SK-N-SH treated with all-trans-retinoic acid at 6 μM for 48 hours (cell line): ENCODE results near the gene RBFOX1.

Source experiments
- ATAC-seq: fragments of 200-7000 bp; cut with Tn5 transposase; 3 replicates; pipeline ENCODE4 v1.9.1; 2020; ENCODE audit warnings: mild to moderate bottlenecking, moderate library complexity
- ARNTL ChIP-seq: fragments of 450-650 bp; formaldehyde crosslinking; IDR thresholded peaks from 2 replicates; pipeline ENCODE4 v1.5.0; 2020; ENCODE audit warnings: low read depth, mild to moderate bottlenecking, moderate library complexity, borderline replicate concordance
- BACH2 ChIP-seq: fragments of 250-450 bp; sonication (Bioruptor Pico); IDR thresholded peaks from 2 replicates; pipeline ENCODE4 v1.9.0; 2021; ENCODE audit warnings: mild to moderate bottlenecking, borderline replicate concordance
- CREB5 ChIP-seq: fragments of 250-450 bp; sonication (Bioruptor Pico); IDR thresholded peaks from 2 replicates; pipeline ENCODE4 v1.5.1; 2020; ENCODE audit warnings: low read depth, mild to moderate bottlenecking, moderate library complexity
- CSRNP3 ChIP-seq: fragments of 250-450 bp; sonication (Bioruptor Pico); IDR thresholded peaks from 2 replicates; pipeline ENCODE4 v1.5.1; 2021; ENCODE audit warnings: mild to moderate bottlenecking, moderate library complexity
- ESRRG ChIP-seq: fragments of 250-450 bp; sonication (Bioruptor Pico); IDR thresholded peaks from 2 replicates; pipeline ENCODE4 v1.6.1; 2021; ENCODE audit warnings: mild to moderate bottlenecking
- GLIS3 ChIP-seq: fragments of 250-450 bp; sonication (Bioruptor Pico); IDR thresholded peaks from 2 replicates; pipeline ENCODE4 v1.5.0; 2020; ENCODE audit warnings: mild to moderate bottlenecking, moderate library complexity
- ISL1 ChIP-seq: fragments of 250-450 bp; sonication (Bioruptor Pico); IDR thresholded peaks from 2 replicates; pipeline ENCODE4 v2.1.2; 2022; ENCODE audit warnings: mild to moderate bottlenecking, moderate library complexity
- OSR1 ChIP-seq: fragments of 250-450 bp; sonication (Bioruptor Pico); IDR thresholded peaks from 2 replicates; pipeline ENCODE4 v1.8.0; 2022; ENCODE audit warnings: moderate library complexity, mild to moderate bottlenecking, inconsistent platforms
- PATZ1 ChIP-seq: fragments of 250-450 bp; sonication (Bioruptor Pico); IDR thresholded peaks from 2 replicates; pipeline ENCODE4 v1.8.0; 2020; ENCODE audit warnings: mild to moderate bottlenecking, moderate library complexity, borderline replicate concordance
- POU6F1 ChIP-seq: fragments of 250-450 bp; sonication (Bioruptor Pico); IDR thresholded peaks from 2 replicates; pipeline ENCODE4 v1.8.0; 2021; ENCODE audit warnings: low read depth, mild to moderate bottlenecking, moderate library complexity, borderline replicate concordance
- PPARA ChIP-seq: fragments of 250-450 bp; sonication (Bioruptor Pico); IDR thresholded peaks from 2 replicates; pipeline ENCODE4 v1.5.0; 2020; ENCODE audit warnings: mild to moderate bottlenecking, borderline replicate concordance
- SNAI2 ChIP-seq: fragments of 250-450 bp; sonication (Bioruptor Pico); IDR thresholded peaks from 2 replicates; pipeline ENCODE4 v1.5.0; 2020; ENCODE audit warnings: mild to moderate bottlenecking, moderate library complexity
- TCF4 ChIP-seq: fragments of 250-450 bp; sonication (Bioruptor Pico); IDR thresholded peaks from 2 replicates; pipeline ENCODE4 v1.8.0; 2021; ENCODE audit warnings: mild to moderate bottlenecking, moderate library complexity, borderline replicate concordance
- TOX ChIP-seq: fragments of 250-450 bp; sonication (Bioruptor Pico); IDR thresholded peaks from 2 replicates; pipeline ENCODE4 v1.8.0; 2021; ENCODE audit warnings: mild to moderate bottlenecking, moderate library complexity, borderline replicate concordance
- TSHZ2 ChIP-seq: fragments of 250-450 bp; sonication (Bioruptor Pico); IDR thresholded peaks from 2 replicates; pipeline ENCODE4 v1.5.0; 2020; ENCODE audit warnings: mild to moderate bottlenecking, moderate library complexity
- ZC3H10 ChIP-seq: fragments of 250-450 bp; sonication (Bioruptor Pico); IDR thresholded peaks from 2 replicates; pipeline ENCODE4 v1.5.1; 2021; ENCODE audit warnings: mild to moderate bottlenecking, moderate library complexity
- ZFP3 ChIP-seq: fragments of 250-450 bp; sonication (Bioruptor Pico); IDR thresholded peaks from 2 replicates; pipeline ENCODE4 v1.5.0; 2020; ENCODE audit warnings: mild to moderate bottlenecking, moderate library complexity
- ZNF565 ChIP-seq: fragments of 450-650 bp; formaldehyde crosslinking; conservative IDR thresholded peaks from 2 replicates; pipeline ENCODE4 v1.5.0; 2020; ENCODE audit warnings: low read depth, mild to moderate bottlenecking, moderate library complexity
- ZNF70 ChIP-seq: fragments of 450-650 bp; formaldehyde crosslinking; IDR thresholded peaks from 2 replicates; pipeline ENCODE4 v1.5.0; 2020; ENCODE audit warnings: mild to moderate bottlenecking, moderate library complexity
- ZNF8 ChIP-seq: fragments of 450-650 bp; formaldehyde crosslinking; IDR thresholded peaks from 2 replicates; pipeline ENCODE4 v1.5.0; 2020; ENCODE audit warnings: mild to moderate bottlenecking, moderate library complexity

RBFOX1 gene

GRCh38 chr16:7374614-7375174 is 42.0 kb downstream of the RBFOX1 start:
- ATAC-seq = no peak
- peak; percentile 83 for TF ChIP-seq TCF4 (CRISPR knock-in tag)
- no peak for TF ChIP-seq BACH2 (CRISPR knock-in tag)

GRCh38 chr16:7376227-7376626 is 43.6 kb downstream of the RBFOX1 start:
- TF ChIP-seq TCF4 (CRISPR knock-in tag) (0 out of 2 replicates have a peak, but pooled peaks have one; percentile 16), PPARA (CRISPR knock-in tag) (no peak), ARNTL (CRISPR knock-in tag) (no peak)
- no peak for ATAC-seq

- TF ChIP-seq ISL1 (CRISPR knock-in tag) = no peak
- TF ChIP-seq CREB5 (CRISPR knock-in tag) = no peak
- no peak for TF ChIP-seq SNAI2 (CRISPR knock-in tag)
- no peak for TF ChIP-seq ZFP3 (CRISPR knock-in tag)
- TF ChIP-seq CSRNP3 (CRISPR knock-in tag) = no peak
- TF ChIP-seq PATZ1 (CRISPR knock-in tag) = no peak
- no peak for TF ChIP-seq ESRRG (CRISPR knock-in tag)
- no peak for TF ChIP-seq TSHZ2 (CRISPR knock-in tag)
- TF ChIP-seq ZC3H10 (CRISPR knock-in tag) = no peak
- no peak for TF ChIP-seq TOX
- TF ChIP-seq POU6F1 = no peak
- no peak for TF ChIP-seq ZNF8 (CRISPR knock-in tag)
- no peak for TF ChIP-seq OSR1 (CRISPR knock-in tag)
- no peak for TF ChIP-seq ZNF565 (CRISPR knock-in tag)
Measured at GRCh38 chr16:7377231-7377630, 44.6 kb downstream of the RBFOX1 start.

GRCh38 chr16:7378024-7378695 is 45.5 kb downstream of the RBFOX1 start:
- TF ChIP-seq GLIS3 = no peak
- no peak for TF ChIP-seq BACH2 (CRISPR knock-in tag)
- TF ChIP-seq ZNF565 (CRISPR knock-in tag) = no peak
- TF ChIP-seq CREB5 (CRISPR knock-in tag) = no peak
- TF ChIP-seq ZFP3 (CRISPR knock-in tag) = no peak
- no peak for TF ChIP-seq ZNF70 (CRISPR knock-in tag)
- no peak for TF ChIP-seq PPARA (CRISPR knock-in tag)
- ATAC-seq = no peak

More at GRCh38 chr16:7377231-7377630, 44.6 kb downstream of the RBFOX1 start:
- ATAC-seq = no peak
